GM23338 (cell line): ENCODE results near the gene UTP18. TPM values are rescaled to one million over a fixed set of nuclear protein-coding genes. Genes with fewer than 3 reads are reported as not detected.

Experiments
- ATAC-seq: fragments of 200-7000 bp; cut with Tn5 transposase; 3 replicates; pipeline ENCODE4 v1.9.1; 2020
- DNase-seq: peaks from one replicate; pipeline ENCODE4 v3.0.0-alpha.2; 2015; ENCODE audit warnings: low spot score
- H2AFZ ChIP-seq: fragments of 200-600 bp; sonication (generic); 2 replicates; pipeline ENCODE4 v1.8.0; 2016; ENCODE audit warnings: antibody characterized with exemption, mild to moderate bottlenecking, moderate library complexity
- H3F3A ChIP-seq: fragments of 200-600 bp; sonication (generic); replicated peaks from 2 replicates; pipeline ENCODE4 v1.8.0; 2017; ENCODE audit warnings: antibody characterized with exemption, mixed run types, low read depth
- H3K27ac ChIP-seq: fragments of 200-600 bp; sonication (generic); 2 replicates; pipeline ENCODE4 v1.6.1; 2016; ENCODE audit warnings: low read depth
- H3K27me3 ChIP-seq: fragments of 200-600 bp; sonication (generic); 2 replicates; pipeline ENCODE4 v1.8.0; 2016; ENCODE audit warnings: mild to moderate bottlenecking, mixed run types, moderate library complexity; ENCODE audit not compliant: insufficient read depth
- H3K36me3 ChIP-seq: fragments of 200-600 bp; sonication (generic); 2 replicates; pipeline ENCODE4 v1.8.0; 2016; ENCODE audit warnings: mild to moderate bottlenecking; ENCODE audit not compliant: insufficient read depth
- H3K4me1 ChIP-seq: fragments of 200-600 bp; sonication (generic); 2 replicates; pipeline ENCODE4 v1.8.0; 2016; ENCODE audit warnings: mild to moderate bottlenecking, moderate library complexity; ENCODE audit not compliant: insufficient read depth
- H3K4me2 ChIP-seq: fragments of 200-600 bp; sonication (generic); 2 replicates; pipeline ENCODE4 v1.7.1; 2017; ENCODE audit warnings: mixed run types
- H3K4me3 ChIP-seq: fragments of 200-600 bp; sonication (generic); 2 replicates; pipeline ENCODE4 v1.6.1; 2016; ENCODE audit warnings: mixed run types
- H3K79me2 ChIP-seq: fragments of 200-600 bp; sonication (generic); replicated peaks from 2 replicates; pipeline ENCODE4 v1.8.0; 2017; ENCODE audit warnings: mild to moderate bottlenecking; ENCODE audit not compliant: insufficient read depth
- H3K9me2 ChIP-seq: fragments of 200-600 bp; sonication (generic); 2 replicates; pipeline ENCODE4 v1.8.0; 2017; ENCODE audit not compliant: insufficient read depth
- H4K20me1 ChIP-seq: fragments of 200-600 bp; sonication (generic); replicated peaks from 2 replicates; pipeline ENCODE4 v1.8.0; 2017; ENCODE audit warnings: mild to moderate bottlenecking; ENCODE audit not compliant: insufficient read depth
- H3K27ac Mint-ChIP-seq: 2 replicates; pipeline ENCODE4 v1.8.0; 2020; ENCODE audit warnings: inconsistent platforms, mild to moderate bottlenecking, moderate library complexity, mixed read lengths
- H3K27me3 Mint-ChIP-seq: 3 replicates; pipeline ENCODE4 v1.8.0; 2022; ENCODE audit warnings: low read depth, mild to moderate bottlenecking, moderate library complexity, mixed read lengths, inconsistent platforms; ENCODE audit not compliant: insufficient read depth, poor library complexity
- H3K36me3 Mint-ChIP-seq: 3 replicates; pipeline ENCODE4 v1.8.0; 2021; ENCODE audit warnings: low read depth, mild to moderate bottlenecking, inconsistent platforms, moderate library complexity, mixed read lengths
- H3K4me1 Mint-ChIP-seq: 3 replicates; pipeline ENCODE4 v1.8.0; 2020; ENCODE audit warnings: mild to moderate bottlenecking, inconsistent platforms, mixed read lengths
- H3K4me3 Mint-ChIP-seq: 3 replicates; pipeline ENCODE4 v1.8.0; 2021; ENCODE audit warnings: moderate library complexity, mild to moderate bottlenecking, inconsistent platforms, mixed read lengths
- H3K9me3 Mint-ChIP-seq: 3 replicates; pipeline ENCODE4 v1.8.0; 2020; ENCODE audit warnings: moderate library complexity, mild to moderate bottlenecking, inconsistent platforms, mixed read lengths
- CREB1 ChIP-seq: fragments of 250-450 bp; sonication (Bioruptor Pico); IDR thresholded peaks from 2 replicates; pipeline ENCODE4 v1.5.0; 2020; ENCODE audit warnings: low read depth, mild to moderate bottlenecking, moderate library complexity
- CTCF ChIP-seq, 2 experiments: fragments of 200-600 bp in 1 of 2; sonication (generic) in 1 of 2; conservative IDR thresholded peaks; 2 replicates each; pipeline versions ENCODE4 v1.5.1 to v1.6.1; 2016 to 2017; ENCODE audit warnings: antibody characterized with exemption in 2 of 2, low read depth in 2 of 2, mild to moderate bottlenecking in 2 of 2, moderate library complexity in 1 of 2
- EZH2 ChIP-seq: fragments of 200-600 bp; sonication (generic); IDR thresholded peaks from one replicate; pipeline ENCODE4 v1.8.0; 2017; ENCODE audit warnings: antibody characterized with exemption, mild to moderate bottlenecking, low read depth; ENCODE audit not compliant: unreplicated experiment
- EZH2phosphoT487 ChIP-seq: fragments of 200-600 bp; sonication (generic); IDR thresholded peaks from one replicate; pipeline ENCODE4 v1.8.1; 2018; ENCODE audit warnings: antibody characterized with exemption; ENCODE audit not compliant: unreplicated experiment
- JUNB ChIP-seq: IDR thresholded peaks from one replicate; pipeline ENCODE4 v1.6.1; 2016; ENCODE audit warnings: antibody characterized with exemption; ENCODE audit not compliant: unreplicated experiment
- NANOG ChIP-seq: IDR thresholded peaks from 2 replicates; pipeline ENCODE4 v1.6.1; 2016; ENCODE audit warnings: antibody characterized with exemption, borderline replicate concordance
- POLR2AphosphoS5 ChIP-seq: IDR thresholded peaks from 2 replicates; pipeline ENCODE4 v1.6.1; 2016; ENCODE audit warnings: antibody characterized with exemption, low read depth
- ZNF462 ChIP-seq: fragments of 250-450 bp; sonication (Bioruptor Pico); IDR thresholded peaks from 2 replicates; pipeline ENCODE4 v1.5.0; 2020; ENCODE audit warnings: mild to moderate bottlenecking, moderate library complexity
- polyA plus RNA-seq: library from polyadenylated mRNA; unstranded; fragments of >200 nt; fragmentation: Nextera tagmentation; extraction: Ambion mirVana; gene quantifications from 2 replicates; pipeline ENCODE4 v1.2.1, GENCODE V29; 2016
- total RNA-seq: library from RNA; depleted of rRNA; stranded (reverse); fragments of >200 nt; shearing (Covaris generic); gene quantifications from 2 replicates; pipeline ENCODE4 v1.2.3, GENCODE V29; 2014
- TF ChIP-seq, protein P1 (sequence below): IDR thresholded peaks from one replicate; pipeline ENCODE4 v1.6.1; 2018; ENCODE audit warnings: antibody characterized with exemption; ENCODE audit not compliant: unreplicated experiment

The UTP18 gene
- total and polyA plus RNA-seq, 2 experiments from 2014 or later, result 79.4 to 87.9 TPM

- no peak for DNase-seq
- H3K4me3 Mint-ChIP-seq, result no peak overlapping the region
- Histone ChIP-seq H3K79me2 (peaks cover 36% of the 10 kb centered on the region), H3K27me3 (no peaks in the 10 kb centered on the region), H3K36me3 (peaks cover 59% of the 10 kb centered on the region), H3K27ac (no peak overlapping the region), H3F3A (no peaks in the 10 kb centered on the region), H2AFZ (no peak overlapping the region), H4K20me1 (peaks cover 9% of the 10 kb centered on the region), H3K4me1 (no peaks in the 10 kb centered on the region), H3K4me2 (no peak overlapping the region), H3K9me2 (no peaks in the 10 kb centered on the region), H3K4me3 (no peak overlapping the region)
- TF ChIP-seq CREB1 (CRISPR knock-in tag) (no peak), JUNB (no peak), EZH2 (no peak), CTCF (conservative IDR thresholded peaks at IDR 0.05; ENCODE audit: low read depth in 2 of 2) (no peak), EZH2phosphoT487 (no peak), NANOG (no peak), POLR2AphosphoS5 (no peak)
- TF ChIP-seq, protein P1, sequence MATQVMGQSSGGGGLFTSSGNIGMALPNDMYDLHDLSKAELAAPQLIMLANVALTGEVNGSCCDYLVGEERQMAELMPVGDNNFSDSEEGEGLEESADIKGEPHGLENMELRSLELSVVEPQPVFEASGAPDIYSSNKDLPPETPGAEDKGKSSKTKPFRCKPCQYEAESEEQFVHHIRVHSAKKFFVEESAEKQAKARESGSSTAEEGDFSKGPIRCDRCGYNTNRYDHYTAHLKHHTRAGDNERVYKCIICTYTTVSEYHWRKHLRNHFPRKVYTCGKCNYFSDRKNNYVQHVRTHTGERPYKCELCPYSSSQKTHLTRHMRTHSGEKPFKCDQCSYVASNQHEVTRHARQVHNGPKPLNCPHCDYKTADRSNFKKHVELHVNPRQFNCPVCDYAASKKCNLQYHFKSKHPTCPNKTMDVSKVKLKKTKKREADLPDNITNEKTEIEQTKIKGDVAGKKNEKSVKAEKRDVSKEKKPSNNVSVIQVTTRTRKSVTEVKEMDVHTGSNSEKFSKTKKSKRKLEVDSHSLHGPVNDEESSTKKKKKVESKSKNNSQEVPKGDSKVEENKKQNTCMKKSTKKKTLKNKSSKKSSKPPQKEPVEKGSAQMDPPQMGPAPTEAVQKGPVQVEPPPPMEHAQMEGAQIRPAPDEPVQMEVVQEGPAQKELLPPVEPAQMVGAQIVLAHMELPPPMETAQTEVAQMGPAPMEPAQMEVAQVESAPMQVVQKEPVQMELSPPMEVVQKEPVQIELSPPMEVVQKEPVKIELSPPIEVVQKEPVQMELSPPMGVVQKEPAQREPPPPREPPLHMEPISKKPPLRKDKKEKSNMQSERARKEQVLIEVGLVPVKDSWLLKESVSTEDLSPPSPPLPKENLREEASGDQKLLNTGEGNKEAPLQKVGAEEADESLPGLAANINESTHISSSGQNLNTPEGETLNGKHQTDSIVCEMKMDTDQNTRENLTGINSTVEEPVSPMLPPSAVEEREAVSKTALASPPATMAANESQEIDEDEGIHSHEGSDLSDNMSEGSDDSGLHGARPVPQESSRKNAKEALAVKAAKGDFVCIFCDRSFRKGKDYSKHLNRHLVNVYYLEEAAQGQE, result no peak
- ATAC-seq, result no peak
- no peaks in the 10 kb centered on the region for H3K4me1 Mint-ChIP-seq
- peaks cover 65% of the 10 kb centered on the region for H3K36me3 Mint-ChIP-seq
- no peaks in the 10 kb centered on the region for H3K9me3 Mint-ChIP-seq
- no peak overlapping the region for H3K27ac Mint-ChIP-seq
- peaks cover 3% of the 10 kb centered on the region for H3K27me3 Mint-ChIP-seq
Observed at GRCh38 chr17:51221322-51221721, 39.0 kb upstream of the UTP18 start.

DNA sequence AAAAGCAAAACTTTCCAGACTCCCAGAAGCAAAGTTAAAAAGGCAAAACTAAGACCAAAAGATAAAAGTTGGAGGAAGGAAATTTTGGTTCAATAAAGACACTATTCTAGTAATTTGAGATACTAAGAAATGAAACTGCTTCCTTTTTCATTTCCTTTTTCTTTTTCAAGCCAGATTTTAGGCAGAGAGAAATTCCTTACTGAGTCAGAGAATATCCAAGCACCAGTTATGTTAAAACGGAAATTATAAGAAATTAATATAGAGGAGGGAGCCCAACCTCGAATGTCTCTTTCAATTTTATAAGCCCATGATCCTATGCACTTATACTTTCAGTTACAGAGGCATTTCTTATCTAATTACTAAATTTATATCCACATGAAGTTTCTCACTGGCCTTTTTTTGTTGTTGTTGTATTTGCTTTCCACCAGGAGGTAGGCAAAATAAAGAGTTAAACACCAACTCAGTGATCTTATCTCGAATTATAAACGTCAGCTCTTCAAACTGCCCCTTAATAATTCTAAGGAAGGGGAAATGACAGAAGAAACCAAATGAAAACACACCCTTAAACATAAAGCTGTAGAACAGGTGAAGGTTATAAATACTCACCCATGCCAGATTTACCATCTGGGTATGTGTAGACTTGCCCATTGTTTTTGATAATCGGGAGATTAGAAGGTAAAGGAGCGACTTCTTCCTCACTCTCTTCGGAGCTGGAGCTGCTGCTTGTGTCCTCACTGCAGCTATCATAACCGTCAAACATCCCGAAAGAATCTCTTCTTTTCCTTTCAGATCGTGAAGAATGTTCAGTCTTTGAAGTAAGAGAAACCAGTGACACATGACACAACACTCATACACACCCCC lies 35.7 kb upstream of the UTP18 start:
- no peaks in the 10 kb centered on the region for H3K27me3 ChIP-seq
- peaks cover 15% of the 10 kb centered on the region for H4K20me1 ChIP-seq
- H3K36me3 ChIP-seq, result peaks cover 34% of the 10 kb centered on the region
- no peaks in the 10 kb centered on the region for H3K9me2 ChIP-seq
- Mint-ChIP-seq H3K9me3 (no peaks in the 10 kb centered on the region), H3K4me1 (no peaks in the 10 kb centered on the region), H3K4me3 (no peak overlapping the region), H3K27ac (no peak overlapping the region), H3K27me3 (peaks cover 3% of the 10 kb centered on the region), H3K36me3 (peaks cover 38% of the 10 kb centered on the region)
- H3K27ac ChIP-seq, result no peak overlapping the region
- peaks cover 67% of the 10 kb centered on the region for H3K79me2 ChIP-seq
- H3F3A ChIP-seq, result no peaks in the 10 kb centered on the region
- H2AFZ ChIP-seq, result no peak overlapping the region
- H3K4me3 ChIP-seq, result no peak overlapping the region
- DNase-seq (no peak), ATAC-seq (no peak)
- no peaks in the 10 kb centered on the region; the same call in 1 of the 2 replicates for H3K4me1 ChIP-seq
- H3K4me2 ChIP-seq, result no peak overlapping the region
- TF ChIP-seq EZH2, result no peak
- no peak for TF ChIP-seq EZH2phosphoT487
- TF ChIP-seq ZNF462 (CRISPR knock-in tag), result no peak
- TF ChIP-seq POLR2AphosphoS5, result no peak
